Loucy (cell line): Measurements from ENCODE around the gene STK25.

Source experiments
- EZH2phosphoT487 ChIP-seq: fragments of 200-600 bp; IDR thresholded peaks from 2 replicates; pipeline ENCODE4 v1.6.1; 2018; ENCODE audit warnings: antibody characterized with exemption, mild to moderate bottlenecking, moderate library complexity, borderline replicate concordance
- TF ChIP-seq, protein P1 (sequence below): fragments of 200-600 bp; sonication (generic); conservative IDR thresholded peaks from 2 replicates; pipeline ENCODE4 v1.5.1; 2014; ENCODE audit warnings: mild to moderate bottlenecking, antibody characterized with exemption, low read length

DNA sequence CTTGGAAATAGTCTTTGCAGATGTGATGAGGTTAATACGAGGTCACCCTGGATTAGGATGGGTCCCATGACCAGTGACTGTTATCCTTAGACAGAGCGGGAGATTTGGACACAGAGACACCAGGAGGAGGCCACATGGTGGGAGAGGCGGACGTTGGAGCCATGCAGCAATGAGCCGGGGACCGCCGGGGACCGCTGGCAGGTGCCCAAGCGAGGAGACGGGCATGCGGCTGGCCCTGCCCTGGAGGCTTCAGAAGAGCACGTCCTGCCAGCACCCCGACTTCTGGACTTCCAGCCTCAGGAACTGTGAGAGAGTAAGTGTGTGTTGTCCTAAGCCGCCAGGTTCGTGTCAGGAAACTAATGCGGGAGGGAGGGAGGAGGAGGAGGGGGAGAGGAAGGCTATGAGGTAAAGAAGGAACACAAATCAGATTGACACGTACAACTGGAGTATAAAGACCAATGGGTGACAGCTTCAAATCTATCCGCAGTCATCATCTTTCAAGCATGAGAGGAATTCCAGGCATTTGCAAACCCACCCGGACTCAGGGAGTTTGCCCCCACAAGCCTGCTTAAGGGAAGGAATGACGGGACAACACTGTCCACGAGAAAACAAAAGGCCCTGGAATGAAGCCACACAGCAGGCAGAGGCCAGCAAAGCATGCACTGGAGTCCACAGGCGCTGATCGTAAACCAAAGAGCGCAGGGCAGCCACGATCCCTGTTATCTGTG lies 38.6 kb upstream of the STK25 start:
- TF ChIP-seq, protein P1, sequence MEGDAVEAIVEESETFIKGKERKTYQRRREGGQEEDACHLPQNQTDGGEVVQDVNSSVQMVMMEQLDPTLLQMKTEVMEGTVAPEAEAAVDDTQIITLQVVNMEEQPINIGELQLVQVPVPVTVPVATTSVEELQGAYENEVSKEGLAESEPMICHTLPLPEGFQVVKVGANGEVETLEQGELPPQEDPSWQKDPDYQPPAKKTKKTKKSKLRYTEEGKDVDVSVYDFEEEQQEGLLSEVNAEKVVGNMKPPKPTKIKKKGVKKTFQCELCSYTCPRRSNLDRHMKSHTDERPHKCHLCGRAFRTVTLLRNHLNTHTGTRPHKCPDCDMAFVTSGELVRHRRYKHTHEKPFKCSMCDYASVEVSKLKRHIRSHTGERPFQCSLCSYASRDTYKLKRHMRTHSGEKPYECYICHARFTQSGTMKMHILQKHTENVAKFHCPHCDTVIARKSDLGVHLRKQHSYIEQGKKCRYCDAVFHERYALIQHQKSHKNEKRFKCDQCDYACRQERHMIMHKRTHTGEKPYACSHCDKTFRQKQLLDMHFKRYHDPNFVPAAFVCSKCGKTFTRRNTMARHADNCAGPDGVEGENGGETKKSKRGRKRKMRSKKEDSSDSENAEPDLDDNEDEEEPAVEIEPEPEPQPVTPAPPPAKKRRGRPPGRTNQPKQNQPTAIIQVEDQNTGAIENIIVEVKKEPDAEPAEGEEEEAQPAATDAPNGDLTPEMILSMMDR, result no peak
- TF ChIP-seq EZH2phosphoT487, result no peak
